Measurements from ENCODE around the gene SCN9A. TPM values are rescaled to one million over a fixed set of nuclear protein-coding genes. Genes with fewer than 3 reads are reported as not detected.

SCN9A gene
- total and polyA plus RNA-seq, 10 of the 15 experiments (the other 5 are each of a cell fraction or from before 2014, with no cell fraction given), result 0.04 to 0.08 (median 0.08) TPM; not detected in 7

GRCh38 chr2:166411473-166412230, 35.9 kb upstream of the SCN9A start (continued):
- TF ChIP-seq, protein P1, sequence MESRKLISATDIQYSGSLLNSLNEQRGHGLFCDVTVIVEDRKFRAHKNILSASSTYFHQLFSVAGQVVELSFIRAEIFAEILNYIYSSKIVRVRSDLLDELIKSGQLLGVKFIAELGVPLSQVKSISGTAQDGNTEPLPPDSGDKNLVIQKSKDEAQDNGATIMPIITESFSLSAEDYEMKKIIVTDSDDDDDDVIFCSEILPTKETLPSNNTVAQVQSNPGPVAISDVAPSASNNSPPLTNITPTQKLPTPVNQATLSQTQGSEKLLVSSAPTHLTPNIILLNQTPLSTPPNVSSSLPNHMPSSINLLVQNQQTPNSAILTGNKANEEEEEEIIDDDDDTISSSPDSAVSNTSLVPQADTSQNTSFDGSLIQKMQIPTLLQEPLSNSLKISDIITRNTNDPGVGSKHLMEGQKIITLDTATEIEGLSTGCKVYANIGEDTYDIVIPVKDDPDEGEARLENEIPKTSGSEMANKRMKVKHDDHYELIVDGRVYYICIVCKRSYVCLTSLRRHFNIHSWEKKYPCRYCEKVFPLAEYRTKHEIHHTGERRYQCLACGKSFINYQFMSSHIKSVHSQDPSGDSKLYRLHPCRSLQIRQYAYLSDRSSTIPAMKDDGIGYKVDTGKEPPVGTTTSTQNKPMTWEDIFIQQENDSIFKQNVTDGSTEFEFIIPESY (IDR thresholded peaks at IDR 0.05), result no peak
- no peak for TF ChIP-seq IKZF2 (IDR thresholded peaks at IDR 0.05)
- TF ChIP-seq, protein P2, sequence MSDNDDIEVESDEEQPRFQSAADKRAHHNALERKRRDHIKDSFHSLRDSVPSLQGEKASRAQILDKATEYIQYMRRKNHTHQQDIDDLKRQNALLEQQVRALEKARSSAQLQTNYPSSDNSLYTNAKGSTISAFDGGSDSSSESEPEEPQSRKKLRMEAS (IDR thresholded peaks at IDR 0.05; ENCODE audit: low read depth, low read length), result no peak

DNA sequence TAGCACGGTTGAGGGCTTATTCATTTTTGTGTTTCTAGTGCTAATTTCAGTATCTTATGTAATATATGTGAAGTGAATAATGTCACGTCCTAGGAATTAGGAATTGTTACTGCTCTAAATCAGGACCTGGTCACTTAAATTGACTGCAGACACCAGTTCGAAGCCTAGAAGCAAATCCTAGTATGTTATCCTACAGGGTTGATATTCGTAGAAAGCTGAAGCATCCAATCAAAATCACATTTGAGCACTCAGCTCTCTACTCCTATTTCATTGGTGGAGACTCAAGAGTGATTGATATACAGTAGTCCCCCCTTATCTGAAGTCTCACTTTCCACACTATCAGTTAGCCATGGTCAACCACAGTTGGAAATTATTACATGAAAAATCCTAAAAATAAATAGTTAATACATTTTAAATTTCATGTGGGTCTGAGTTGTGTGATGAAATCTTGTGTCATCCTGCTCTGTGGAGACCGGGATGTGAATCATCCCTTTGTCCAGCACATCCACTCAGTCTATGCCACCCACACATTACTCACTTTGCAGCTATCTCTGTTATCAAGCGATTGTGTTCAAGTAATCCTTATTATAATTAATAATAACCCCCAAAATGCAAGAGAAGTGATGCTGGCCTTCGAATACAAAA, 35.2 kb upstream of the SCN9A start:
- Histone ChIP-seq H3K36me3 (ENCODE audit: control insufficient read depth in 2 of 2, insufficient read depth in 2 of 2, low read length in 1 of 2) (no peaks in the 10 kb centered on the region), H3K9ac (ENCODE audit: control insufficient read depth, insufficient read depth, low read length) (no peak overlapping the region), H2AFZ (ENCODE audit: control insufficient read depth, low read depth, low read length) (no peak overlapping the region), H3K9me3 (replicated peaks; ENCODE audit: control insufficient read depth, insufficient read depth, low read length) (no peaks in the 10 kb centered on the region), H3K4me2 (ENCODE audit: control insufficient read depth, insufficient read depth) (no peak overlapping the region), H3K27me3 (replicated peaks in 1 of 2; ENCODE audit: control insufficient read depth in 2 of 2, insufficient read depth in 2 of 2, low read length in 1 of 2) (no peaks in the 10 kb centered on the region), H4K20me1 (ENCODE audit: control insufficient read depth, insufficient read depth) (no peaks in the 10 kb centered on the region), H3K79me2 (ENCODE audit: control insufficient read depth, insufficient read depth, low read length) (no peaks in the 10 kb centered on the region), H3K4me3 (no peak overlapping the region), H3K27ac (ENCODE audit: control insufficient read depth, insufficient read depth) (no peak overlapping the region), H3K4me1 (ENCODE audit: control insufficient read depth, insufficient read depth, low read length) (no peaks in the 10 kb centered on the region)
- SMC1A ChIA-PET (ENCODE audit: uncharacterized antibody, unreplicated experiment), result no interaction called here
- BruUV-seq (replicated peaks), result no TSS peak
- POLR2A ChIA-PET, result no interaction called here
- ATAC-seq (no peak), DNase-seq (ENCODE audit: low read depth, low spot score) (no peak), FAIRE-seq (no peak)
- intact Hi-C loops (cut with micrococcal nuclease; ENCODE audit: unreplicated experiment), result no loop called here
- CTCF ChIA-PET, result no interaction called here
- 6% methylated on average over 7 of the region's 7 CpGs for WGBS (ENCODE audit: insufficient coverage, insufficient replicate concordance, low lambda C conversion rate, missing lambda C conversion rate)
- in situ Hi-C loops (cut with MboI), result no loop called here
- RAD21 ChIA-PET (ENCODE audit: unreplicated experiment), result no interaction called here
- no peak for TF ChIP-seq RCOR1 (conservative IDR thresholded peaks at IDR 0.05; ENCODE audit: low read depth, low read length)
- TF ChIP-seq TAF1 (IDR thresholded peaks at IDR 0.05; ENCODE audit: borderline replicate concordance, low read depth, low read length), result no peak
- TF ChIP-seq, protein P2 (IDR thresholded peaks at IDR 0.05; ENCODE audit: low read depth, low read length), result no peak
- TF ChIP-seq, protein P3, sequence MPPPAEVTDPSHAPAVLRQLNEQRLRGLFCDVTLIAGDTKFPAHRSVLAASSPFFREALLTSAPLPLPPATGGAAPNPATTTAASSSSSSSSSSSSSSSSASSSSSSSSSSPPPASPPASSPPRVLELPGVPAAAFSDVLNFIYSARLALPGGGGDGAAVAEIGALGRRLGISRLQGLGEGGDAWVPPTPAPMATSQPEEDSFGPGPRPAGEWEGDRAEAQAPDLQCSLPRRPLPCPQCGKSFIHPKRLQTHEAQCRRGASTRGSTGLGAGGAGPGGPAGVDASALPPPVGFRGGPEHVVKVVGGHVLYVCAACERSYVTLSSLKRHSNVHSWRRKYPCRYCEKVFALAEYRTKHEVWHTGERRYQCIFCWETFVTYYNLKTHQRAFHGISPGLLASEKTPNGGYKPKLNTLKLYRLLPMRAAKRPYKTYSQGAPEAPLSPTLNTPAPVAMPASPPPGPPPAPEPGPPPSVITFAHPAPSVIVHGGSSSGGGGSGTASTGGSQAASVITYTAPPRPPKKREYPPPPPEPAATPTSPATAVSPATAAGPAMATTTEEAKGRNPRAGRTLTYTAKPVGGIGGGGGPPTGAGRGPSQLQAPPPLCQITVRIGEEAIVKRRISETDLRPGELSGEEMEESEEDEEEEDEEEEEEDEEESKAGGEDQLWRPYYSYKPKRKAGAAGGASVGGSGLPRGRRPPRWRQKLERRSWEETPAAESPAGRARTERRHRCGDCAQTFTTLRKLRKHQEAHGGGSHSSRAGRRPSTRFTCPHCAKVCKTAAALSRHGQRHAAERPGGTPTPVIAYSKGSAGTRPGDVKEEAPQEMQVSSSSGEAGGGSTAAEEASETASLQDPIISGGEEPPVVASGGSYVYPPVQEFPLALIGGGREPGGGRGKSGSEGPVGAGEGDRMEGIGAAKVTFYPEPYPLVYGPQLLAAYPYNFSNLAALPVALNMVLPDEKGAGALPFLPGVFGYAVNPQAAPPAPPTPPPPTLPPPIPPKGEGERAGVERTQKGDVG (CRISPR knock-in tag; IDR thresholded peaks at IDR 0.05), result no peak
- TF ChIP-seq ZZZ3 (IDR thresholded peaks at IDR 0.05; ENCODE audit: control insufficient read depth, insufficient read length, low read depth), result no peak
- TF ChIP-seq CHD2 (IDR thresholded peaks at IDR 0.05; ENCODE audit: borderline replicate concordance, low read depth, low read length), result no peak
- TF ChIP-seq, protein P4, sequence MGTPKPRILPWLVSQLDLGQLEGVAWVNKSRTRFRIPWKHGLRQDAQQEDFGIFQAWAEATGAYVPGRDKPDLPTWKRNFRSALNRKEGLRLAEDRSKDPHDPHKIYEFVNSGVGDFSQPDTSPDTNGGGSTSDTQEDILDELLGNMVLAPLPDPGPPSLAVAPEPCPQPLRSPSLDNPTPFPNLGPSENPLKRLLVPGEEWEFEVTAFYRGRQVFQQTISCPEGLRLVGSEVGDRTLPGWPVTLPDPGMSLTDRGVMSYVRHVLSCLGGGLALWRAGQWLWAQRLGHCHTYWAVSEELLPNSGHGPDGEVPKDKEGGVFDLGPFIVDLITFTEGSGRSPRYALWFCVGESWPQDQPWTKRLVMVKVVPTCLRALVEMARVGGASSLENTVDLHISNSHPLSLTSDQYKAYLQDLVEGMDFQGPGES (IDR thresholded peaks at IDR 0.05), result no peak
- no peak for TF ChIP-seq NRF1 (conservative IDR thresholded peaks at IDR 0.05; ENCODE audit: low read depth, low read length)
- no peak for TF ChIP-seq HCFC1 (IDR thresholded peaks at IDR 0.05; ENCODE audit: low read length)
- TF ChIP-seq RBBP5 (conservative IDR thresholded peaks at IDR 0.05), result no peak
- TF ChIP-seq SREBF2 (IDR thresholded peaks at IDR 0.05; ENCODE audit: low read length), result no peak
- TF ChIP-seq TCF3 (IDR thresholded peaks at IDR 0.05; ENCODE audit: borderline replicate concordance, insufficient read depth, low read depth, low read length), result no peak
- no peak for TF ChIP-seq NR2C1 (IDR thresholded peaks at IDR 0.05)
- TF ChIP-seq POLR2AphosphoS5 (IDR thresholded peaks at IDR 0.05; ENCODE audit: low read length), result no peak

Data from GM12878 (cell line).